Measurements from ENCODE around the gene BEND4. TPM values are rescaled to one million over a fixed set of nuclear protein-coding genes. Genes with fewer than 3 reads are reported as not detected.

The BEND4 gene
- total RNA-seq, 4 donors from 2014 or later, result 0.12 to 0.27 TPM; not detected in 2

DNA sequence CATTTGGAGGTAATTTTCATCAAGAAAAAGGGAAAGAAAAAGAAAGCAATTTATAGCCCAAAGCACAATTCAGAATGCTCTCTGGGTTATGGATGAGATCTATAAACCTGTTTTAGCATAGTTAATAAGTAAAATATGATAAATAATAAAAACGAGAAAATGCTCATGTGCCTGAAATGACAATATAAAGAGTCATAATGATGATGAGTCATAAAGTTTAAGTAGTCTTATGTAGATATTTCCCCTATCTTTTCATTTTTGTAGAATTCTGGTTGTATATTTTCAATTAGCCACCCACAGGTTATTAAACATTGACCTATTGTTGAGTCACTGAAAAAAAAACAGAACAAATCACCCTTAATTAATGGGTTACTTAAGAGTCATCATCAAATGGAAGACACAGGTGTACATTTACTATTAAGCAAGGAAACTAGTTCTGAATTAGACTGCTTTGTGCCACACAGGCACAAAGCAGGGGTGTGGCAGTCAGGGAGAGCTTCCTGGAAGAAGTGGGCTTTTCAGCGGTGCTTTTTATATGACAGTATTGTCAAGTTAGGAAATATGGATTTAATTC lies 29.3 kb downstream of the BEND4 start:
- Histone ChIP-seq H3K27ac (no peak overlapping the region), H3K9me3 (no peaks in the 10 kb centered on the region), H3K4me1 (no peaks in the 10 kb centered on the region), H3K36me3 (no peaks in the 10 kb centered on the region), H3K4me3 (no peak overlapping the region), H3K27me3 (peaks cover 10% of the 10 kb centered on the region)
- no peak for ATAC-seq
- WGBS, 2 donors (ENCODE audit: low coverage in 1 of 2), result 79 to 81% methylated on average over 2 of the region's 2 CpGs
- TF ChIP-seq, protein P1, sequence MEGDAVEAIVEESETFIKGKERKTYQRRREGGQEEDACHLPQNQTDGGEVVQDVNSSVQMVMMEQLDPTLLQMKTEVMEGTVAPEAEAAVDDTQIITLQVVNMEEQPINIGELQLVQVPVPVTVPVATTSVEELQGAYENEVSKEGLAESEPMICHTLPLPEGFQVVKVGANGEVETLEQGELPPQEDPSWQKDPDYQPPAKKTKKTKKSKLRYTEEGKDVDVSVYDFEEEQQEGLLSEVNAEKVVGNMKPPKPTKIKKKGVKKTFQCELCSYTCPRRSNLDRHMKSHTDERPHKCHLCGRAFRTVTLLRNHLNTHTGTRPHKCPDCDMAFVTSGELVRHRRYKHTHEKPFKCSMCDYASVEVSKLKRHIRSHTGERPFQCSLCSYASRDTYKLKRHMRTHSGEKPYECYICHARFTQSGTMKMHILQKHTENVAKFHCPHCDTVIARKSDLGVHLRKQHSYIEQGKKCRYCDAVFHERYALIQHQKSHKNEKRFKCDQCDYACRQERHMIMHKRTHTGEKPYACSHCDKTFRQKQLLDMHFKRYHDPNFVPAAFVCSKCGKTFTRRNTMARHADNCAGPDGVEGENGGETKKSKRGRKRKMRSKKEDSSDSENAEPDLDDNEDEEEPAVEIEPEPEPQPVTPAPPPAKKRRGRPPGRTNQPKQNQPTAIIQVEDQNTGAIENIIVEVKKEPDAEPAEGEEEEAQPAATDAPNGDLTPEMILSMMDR (IDR thresholded peaks at IDR 0.05), result no peak
- TF ChIP-seq POLR2A (IDR thresholded peaks at IDR 0.05) (no peak), EP300 (IDR thresholded peaks at IDR 0.05) (no peak), POLR2AphosphoS5 (IDR thresholded peaks at IDR 0.05) (no peak)

- H3K36me3 ChIP-seq, result no peaks in the 10 kb centered on the region
- H3K4me1 ChIP-seq, result no peaks in the 10 kb centered on the region
- H3K27ac ChIP-seq, result no peak overlapping the region
- no peak for ATAC-seq
- H3K27me3 ChIP-seq, result peaks cover 10% of the 10 kb centered on the region
- WGBS, 2 donors (ENCODE audit: low coverage in 1 of 2), result 80 to 92% methylated on average over 1 to 3 of the region's 4 CpGs
- no peaks in the 10 kb centered on the region for H3K9me3 ChIP-seq
- no peak overlapping the region for H3K4me3 ChIP-seq
- TF ChIP-seq POLR2AphosphoS5 (IDR thresholded peaks at IDR 0.05) (no peak), EP300 (IDR thresholded peaks at IDR 0.05) (no peak), POLR2A (IDR thresholded peaks at IDR 0.05) (no peak)
- TF ChIP-seq, protein P1 (IDR thresholded peaks at IDR 0.05), result no peak
Measured at GRCh38 chr4:42122237-42122636, 30.2 kb downstream of the BEND4 start.

DNA sequence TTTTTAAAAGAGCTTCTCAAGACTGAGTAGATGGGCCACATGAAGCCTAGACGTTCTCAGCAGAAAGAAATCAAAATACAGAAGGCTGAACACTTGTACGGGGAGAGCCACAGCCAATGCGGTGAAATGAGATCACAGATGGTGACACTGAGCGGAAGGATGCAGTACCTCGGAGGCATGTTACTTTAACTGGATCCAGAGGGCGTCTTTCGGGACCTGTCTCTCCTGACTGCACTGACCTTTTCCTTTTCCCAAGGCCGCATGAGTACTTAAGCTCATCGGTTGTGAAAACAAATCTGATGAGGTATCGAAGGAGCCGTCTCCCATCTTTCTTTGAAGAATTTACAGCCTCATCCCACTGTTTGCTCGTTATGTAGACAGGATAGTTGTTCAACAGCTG lies 32.6 kb downstream of the BEND4 start:
- Histone ChIP-seq H3K27me3 (peaks cover 10% of the 10 kb centered on the region), H3K27ac (no peak overlapping the region), H3K9me3 (no peaks in the 10 kb centered on the region), H3K36me3 (no peaks in the 10 kb centered on the region), H3K4me3 (no peak overlapping the region), H3K4me1 (no peaks in the 10 kb centered on the region)
- TF ChIP-seq EP300 (IDR thresholded peaks at IDR 0.05) (no peak), POLR2A (IDR thresholded peaks at IDR 0.05) (no peak), POLR2AphosphoS5 (IDR thresholded peaks at IDR 0.05) (no peak)
- TF ChIP-seq, protein P1 (IDR thresholded peaks at IDR 0.05), result no peak
- 59 to 68% methylated on average over 12 of the region's 12 CpGs for WGBS, 2 donors (ENCODE audit: low coverage in 1 of 2)
- no peak for ATAC-seq

DNA sequence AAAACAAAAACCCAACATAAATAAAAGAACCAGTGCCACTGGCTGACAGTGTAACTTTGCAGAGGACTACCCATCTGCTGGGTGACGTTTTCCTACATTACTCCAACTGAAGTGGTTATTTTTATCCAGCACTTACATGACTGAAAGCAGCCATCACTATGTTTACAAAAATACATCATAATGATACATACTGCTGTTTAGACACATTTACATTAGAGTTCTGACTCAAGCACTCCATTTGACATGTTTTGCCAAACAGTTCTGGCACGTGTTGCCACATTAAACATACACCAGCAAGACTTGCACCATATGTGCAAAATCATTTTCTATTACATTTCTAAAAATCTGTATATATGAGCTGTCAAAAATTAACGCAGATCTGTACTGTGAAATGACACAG lies 39.6 kb downstream of the BEND4 start:
- no peaks in the 10 kb centered on the region for H3K9me3 ChIP-seq
- WGBS, 2 donors (ENCODE audit: low coverage in 1 of 2), result 17% methylated on average over 3 of the region's 3 CpGs
- no peaks in the 10 kb centered on the region for H3K36me3 ChIP-seq
- H3K4me3 ChIP-seq, result no peak overlapping the region
- no peak for ATAC-seq
- TF ChIP-seq, protein P1 (IDR thresholded peaks at IDR 0.05), result no peak
- TF ChIP-seq POLR2A (IDR thresholded peaks at IDR 0.05), result no peak
- peaks cover 29% of the 10 kb centered on the region for H3K27me3 ChIP-seq
- H3K27ac ChIP-seq, result no peak overlapping the region
- H3K4me1 ChIP-seq, result no peaks in the 10 kb centered on the region

DNA sequence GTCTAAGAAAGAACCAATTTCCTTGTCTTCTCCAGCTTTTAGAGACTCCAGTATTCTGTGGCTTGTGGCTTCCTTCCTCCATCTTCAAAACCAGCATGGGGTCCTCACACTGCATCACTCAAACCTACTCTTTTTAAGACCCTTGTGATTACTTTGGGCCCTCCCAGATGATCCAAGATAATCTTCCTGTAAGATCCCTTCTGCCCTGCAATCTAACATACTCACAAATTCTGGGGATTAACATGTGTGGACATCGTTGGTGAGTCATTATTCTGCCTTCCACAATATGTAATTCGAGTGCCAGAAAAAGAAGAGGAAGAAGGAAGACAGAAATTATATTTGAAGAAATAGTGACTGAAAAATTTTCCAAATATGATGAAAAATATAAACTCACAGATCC lies 47.9 kb downstream of the BEND4 start:
- H3K4me1 ChIP-seq, result no peaks in the 10 kb centered on the region
- no peaks in the 10 kb centered on the region for H3K36me3 ChIP-seq
- no peak for ATAC-seq
- WGBS, 2 donors (ENCODE audit: low coverage in 1 of 2), result 25 to 40% methylated on average over 1 to 2 of the region's 2 CpGs
- no peaks in the 10 kb centered on the region for H3K9me3 ChIP-seq
- H3K27ac ChIP-seq, result no peak overlapping the region
- H3K27me3 ChIP-seq, result peaks cover 2% of the 10 kb centered on the region
- TF ChIP-seq POLR2A (IDR thresholded peaks at IDR 0.05), result no peak
- TF ChIP-seq, protein P1 (IDR thresholded peaks at IDR 0.05), result no peak
- no peak for TF ChIP-seq EP300 (IDR thresholded peaks at IDR 0.05)
- TF ChIP-seq POLR2AphosphoS5 (IDR thresholded peaks at IDR 0.05), result no peak
- no peak overlapping the region for H3K4me3 ChIP-seq

All from gastroesophageal sphincter (tissue), 4 donors.